B cell (primary cell): ENCODE results near the gene LARGE1. TPM values are rescaled to one million over a fixed set of nuclear protein-coding genes. Genes with fewer than 3 reads are reported as not detected.

Experiments used
- ATAC-seq: fragments of 200-7000 bp; cut with Tn5 transposase; one replicate; pipeline ENCODE4 v1.10.0; 2021; ENCODE audit warnings: low read depth, mild to moderate bottlenecking, moderate number of reproducible peaks, moderate library complexity
- CTCF ChIA-PET: fragments of 350-600 bp; sonication (Branson Sonifier 250); formaldehyde crosslinking; loops from one replicate; lab custom pipeline; 2021; ENCODE audit warnings: antibody characterized with exemption, inconsistent platforms; lab: Charles Lee
- POLR2A ChIA-PET: fragments of 350-600 bp; sonication (Branson Sonifier 250); formaldehyde crosslinking; loops from one replicate; lab custom pipeline; 2021; ENCODE audit warnings: antibody characterized with exemption; lab: Charles Lee
- DNase-seq: peaks from one replicate; pipeline ENCODE4 v3.0.0; 2013
- H2AFZ ChIP-seq: 2 replicates; pipeline ENCODE4 v1.6.1; 2012; ENCODE audit warnings: mild to moderate bottlenecking, low read depth, low read length; ENCODE audit not compliant: insufficient read depth, poor library complexity, severe bottlenecking
- H3K27ac ChIP-seq, 2 donors: 1 replicate in 1 of 2; 2 replicates in 1 of 2; pipeline ENCODE4 v1.5.1; 2012 to 2013; ENCODE audit warnings: low read length in 2 of 2, mild to moderate bottlenecking in 2 of 2, moderate library complexity in 1 of 2
- H3K27me3 ChIP-seq, 4 experiments: fragments of 200-600 bp in 1 of 4; sonication (generic) in 1 of 4; replicated peaks in 1 of 4; 1 replicate in 2 of 4; 2 replicates in 2 of 4; pipeline versions ENCODE4 v1.6.1 to v1.7.0; 2013 to 2016; ENCODE audit warnings: low read length in 3 of 4, mild to moderate bottlenecking in 2 of 4, mixed read lengths in 1 of 4, moderate library complexity in 1 of 4; ENCODE audit not compliant: insufficient read depth in 4 of 4, control insufficient read depth in 3 of 4; ENCODE audit errors: control extremely low read depth in 1 of 4
- H3K36me3 ChIP-seq, 2 experiments: replicated peaks in 1 of 2; 1 replicate in 1 of 2; 2 replicates in 1 of 2; pipeline versions ENCODE4 v1.6.1 to v1.7.1; 2013; ENCODE audit warnings: low read length in 1 of 2; ENCODE audit not compliant: insufficient read depth in 2 of 2, control insufficient read depth in 1 of 2; ENCODE audit errors: control extremely low read depth in 1 of 2, extremely low read depth in 1 of 2
- H3K4me1 ChIP-seq, 2 donors: fragments of 200-600 bp in 1 of 2; sonication (generic) in 1 of 2; 1 replicate in 1 of 2; 2 replicates in 1 of 2; pipeline versions ENCODE4 v1.5.1 to v1.6.1; 2013 to 2017; ENCODE audit warnings: low read length in 2 of 2; ENCODE audit not compliant: control insufficient read depth in 2 of 2, insufficient read depth in 2 of 2
- H3K4me2 ChIP-seq: replicated peaks from 2 replicates; pipeline ENCODE3; 2012; ENCODE audit warnings: mild to moderate bottlenecking, low read depth, low read length; ENCODE audit not compliant: poor library complexity, severe bottlenecking
- H3K4me3 ChIP-seq, 5 experiments: fragments of 200-600 bp in 1 of 5; sonication (generic) in 1 of 5; 1 replicate in 3 of 5; 2 replicates in 2 of 5; pipeline versions ENCODE4 v1.5.1 to v1.7.0; 2011 to 2016; ENCODE audit warnings: low read length in 4 of 5, mild to moderate bottlenecking in 4 of 5, low read depth in 2 of 5, control low read depth in 1 of 5, moderate library complexity in 1 of 5; ENCODE audit not compliant: insufficient read depth in 1 of 5; ENCODE audit errors: control extremely low read depth in 1 of 5, extremely low read depth in 1 of 5
- H3K79me2 ChIP-seq: fragments of 200-600 bp; sonication (generic); one replicate; pipeline ENCODE4 v1.6.0; 2016; ENCODE audit warnings: low read length; ENCODE audit not compliant: control insufficient read depth, insufficient read depth
- H3K9ac ChIP-seq: fragments of 200-600 bp; sonication (generic); 2 replicates; pipeline ENCODE4 v1.6.1; 2017; ENCODE audit warnings: mild to moderate bottlenecking, low read length, moderate library complexity
- H3K9me3 ChIP-seq, 3 donors: one replicate each; pipeline versions ENCODE4 v1.6.1 to v1.7.1; 2013; ENCODE audit warnings: low read length in 2 of 3; ENCODE audit not compliant: control insufficient read depth in 2 of 3, insufficient read depth in 1 of 3; ENCODE audit errors: control extremely low read depth in 1 of 3
- H4K20me1 ChIP-seq: 2 replicates; pipeline ENCODE4 v1.6.0; 2012; ENCODE audit warnings: mild to moderate bottlenecking, low read length; ENCODE audit not compliant: insufficient read depth, control insufficient read depth, poor library complexity, severe bottlenecking
- H3K27ac Mint-ChIP-seq: one replicate; pipeline ENCODE4 v1.8.0; 2021; ENCODE audit warnings: mixed read lengths
- H3K27me3 Mint-ChIP-seq: one replicate; pipeline ENCODE4 v1.8.0; 2021; ENCODE audit warnings: mixed read lengths
- H3K4me1 Mint-ChIP-seq: one replicate; pipeline ENCODE4 v1.8.0; 2021; ENCODE audit warnings: mixed read lengths
- H3K4me3 Mint-ChIP-seq: one replicate; pipeline ENCODE4 v1.8.0; 2021; ENCODE audit warnings: mixed read lengths
- H3K9me3 Mint-ChIP-seq: one replicate; pipeline ENCODE4 v1.8.0; 2022; ENCODE audit warnings: mixed read lengths; ENCODE audit not compliant: insufficient read depth
- EZH2 ChIP-seq: IDR thresholded peaks from 2 replicates; pipeline ENCODE4 v1.6.1; 2012; ENCODE audit warnings: borderline replicate concordance, low read depth, mild to moderate bottlenecking, moderate library complexity, low read length; ENCODE audit not compliant: insufficient read depth, poor library complexity, severe bottlenecking
- WGBS: methylation state at CpG from one replicate; pipeline ENCODE4 v1.1.5; 2013; ENCODE audit warnings: missing lambda C conversion rate; ENCODE audit not compliant: insufficient coverage; 5-methylcytosine and 5-hydroxymethylcytosine counted together
- intact Hi-C: fragments of 100-400 bp; cut with micrococcal nuclease; formaldehyde crosslinking; loops from one replicate; pipeline ENCODE4 v1.10.0; 2022
- polyA plus RNA-seq: library from polyadenylated mRNA; depleted of rRNA; stranded (reverse); fragments of >200 nt; gene quantifications from 2 replicates; pipeline ENCODE4 v1.2.3, GENCODE V29; 2012
- total RNA-seq, 2 donors: library from RNA; stranded (reverse); fragments of 120-200 nt in 1 of 2; gene quantifications; 1 replicate in 1 of 2; 2 replicates in 1 of 2; pipeline versions ENCODE4 v1.2.3 to v1.2.4, GENCODE V29; 2013 to 2022
- TF ChIP-seq, protein P1 (sequence below): fragments of 200-600 bp; IDR thresholded peaks from one replicate; pipeline ENCODE4 v1.8.0; 2022; ENCODE audit warnings: antibody characterized with exemption, mild to moderate bottlenecking

LARGE1 gene
- total and polyA plus RNA-seq, 2 donors (not counting 1 experiment from before 2014, with no cell fraction given) = 20.7 to 82.0 TPM

DNA sequence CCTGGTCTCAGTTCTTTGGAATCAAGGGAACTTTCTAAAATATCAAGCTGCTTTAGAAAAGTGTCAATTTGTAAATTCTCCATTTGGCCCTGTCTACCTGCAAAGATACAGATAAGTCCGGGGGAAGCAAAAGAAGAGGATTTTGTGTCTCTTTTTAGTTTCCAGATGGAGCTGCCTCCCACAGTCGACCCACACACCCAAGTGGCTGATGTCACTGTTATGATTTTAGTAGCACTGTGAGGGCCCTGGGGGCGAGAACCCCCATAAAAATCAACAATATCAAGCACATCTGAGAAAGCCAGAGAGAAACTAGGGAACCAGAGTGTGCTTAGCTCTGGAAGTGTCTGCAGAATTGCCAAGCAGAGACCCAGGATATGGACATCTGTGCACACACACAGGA, 212.7 kb downstream of the LARGE1 start:
- no peak overlapping the region for H3K4me3 Mint-ChIP-seq
- no peak for ATAC-seq
- CTCF ChIA-PET = interaction anchor here (1.1 kb wide), 1 partner anchor 189 kb away, joined by 3 read pairs; no protein-coding TSS in a partner anchor

DNA sequence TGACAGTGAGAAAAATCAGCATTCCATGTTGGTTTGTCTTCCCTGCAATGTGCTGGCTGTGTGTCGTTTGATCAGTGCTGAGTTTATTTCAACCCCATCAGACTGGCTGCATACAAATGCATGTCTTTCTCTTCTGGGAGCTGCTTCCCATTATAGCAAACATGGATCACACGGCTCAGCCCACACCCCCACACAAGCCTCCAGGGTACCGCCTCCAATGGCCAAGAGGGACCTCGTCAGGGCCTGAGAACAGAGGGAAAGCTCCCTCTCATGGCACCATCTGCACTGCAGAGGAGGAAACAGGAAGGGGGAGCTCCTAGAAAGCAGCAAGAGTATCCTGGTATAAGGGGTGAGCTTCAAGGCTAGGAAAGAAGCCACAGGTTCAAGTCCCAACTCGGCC, 214.2 kb downstream of the LARGE1 start:
- Histone ChIP-seq H3K27me3 (no peaks in the 10 kb centered on the region), H3K4me2 (no peak overlapping the region), H3K27ac (no peak overlapping the region), H3K9me3 (peaks cover 0 to 11% (median 7%) of the 10 kb centered on the region in 3 donors), H3K36me3 (peaks cover 0 to 6% of the 10 kb centered on the region in 2 experiments), H4K20me1 (peaks cover 43% of the 10 kb centered on the region), H3K9ac (no peak overlapping the region), H2AFZ (no peak overlapping the region), H3K79me2 (peaks cover 26% of the 10 kb centered on the region), H3K4me3 (no peak overlapping the region), H3K4me1 (no peaks in the 10 kb centered on the region)
- ATAC-seq (no peak), DNase-seq (no peak)
- Mint-ChIP-seq H3K4me3 (no peak overlapping the region), H3K27me3 (no peaks in the 10 kb centered on the region), H3K27ac (no peak overlapping the region), H3K9me3 (peaks cover 6% of the 10 kb centered on the region), H3K4me1 (peaks cover 9% of the 10 kb centered on the region)
- intact Hi-C loops = no loop called here
- 100% methylated on average over 1 of the region's 5 CpGs for WGBS
- CTCF ChIA-PET = no interaction called here
- POLR2A ChIA-PET = no interaction called here
- TF ChIP-seq, protein P1, sequence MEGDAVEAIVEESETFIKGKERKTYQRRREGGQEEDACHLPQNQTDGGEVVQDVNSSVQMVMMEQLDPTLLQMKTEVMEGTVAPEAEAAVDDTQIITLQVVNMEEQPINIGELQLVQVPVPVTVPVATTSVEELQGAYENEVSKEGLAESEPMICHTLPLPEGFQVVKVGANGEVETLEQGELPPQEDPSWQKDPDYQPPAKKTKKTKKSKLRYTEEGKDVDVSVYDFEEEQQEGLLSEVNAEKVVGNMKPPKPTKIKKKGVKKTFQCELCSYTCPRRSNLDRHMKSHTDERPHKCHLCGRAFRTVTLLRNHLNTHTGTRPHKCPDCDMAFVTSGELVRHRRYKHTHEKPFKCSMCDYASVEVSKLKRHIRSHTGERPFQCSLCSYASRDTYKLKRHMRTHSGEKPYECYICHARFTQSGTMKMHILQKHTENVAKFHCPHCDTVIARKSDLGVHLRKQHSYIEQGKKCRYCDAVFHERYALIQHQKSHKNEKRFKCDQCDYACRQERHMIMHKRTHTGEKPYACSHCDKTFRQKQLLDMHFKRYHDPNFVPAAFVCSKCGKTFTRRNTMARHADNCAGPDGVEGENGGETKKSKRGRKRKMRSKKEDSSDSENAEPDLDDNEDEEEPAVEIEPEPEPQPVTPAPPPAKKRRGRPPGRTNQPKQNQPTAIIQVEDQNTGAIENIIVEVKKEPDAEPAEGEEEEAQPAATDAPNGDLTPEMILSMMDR = no peak
- TF ChIP-seq EZH2 = no peak

More for the DNA sequence above, 212.7 kb downstream of the LARGE1 start:
- Histone ChIP-seq H3K4me1 (no peaks in the 10 kb centered on the region), H3K9ac (no peak overlapping the region), H3K79me2 (peaks cover 39% of the 10 kb centered on the region), H3K36me3 (peaks cover 0 to 3% of the 10 kb centered on the region in 2 experiments), H3K4me2 (no peak overlapping the region), H3K27me3 (no peaks in the 10 kb centered on the region), H3K9me3 (peaks cover 0 to 11% (median 7%) of the 10 kb centered on the region in 3 donors), H4K20me1 (peaks cover 47% of the 10 kb centered on the region), H3K27ac (no peak overlapping the region), H2AFZ (no peak overlapping the region), H3K4me3 (no peak overlapping the region)
- Mint-ChIP-seq H3K9me3 (peaks cover 8% of the 10 kb centered on the region), H3K4me1 (peaks cover 9% of the 10 kb centered on the region), H3K27me3 (no peaks in the 10 kb centered on the region), H3K27ac (no peak overlapping the region)
- intact Hi-C loops = no loop called here
- TF ChIP-seq EZH2 = no peak
- TF ChIP-seq, protein P1 = no peak
- DNase-seq = no peak
- no CpG with 5 or more reads among the region's 3 CpGs for WGBS
- POLR2A ChIA-PET = no interaction called here
